CD1c-positive myeloid dendritic cell (primary cell): ENCODE results near the gene TCERG1L.

ENCODE experiments used
- DNase-seq: peaks from one replicate; pipeline ENCODE4 v3.0.0-alpha.2; 2016; ENCODE audit errors: extremely low spot score

The TCERG1L gene

GRCh38 chr10:131210181-131210580 lies 101.3 kb downstream of the TCERG1L start:
- DNase-seq = no peak

GRCh38 chr10:131207584-131208532 lies 103.7 kb downstream of the TCERG1L start:
- DNase-seq = no peak

- DNase-seq = no peak
Observed at GRCh38 chr10:131207176-131207575, 104.3 kb downstream of the TCERG1L start.

GRCh38 chr10:131206111-131206995 lies 105.2 kb downstream of the TCERG1L start:
- no peak for DNase-seq

GRCh38 chr10:131205556-131205955 lies 106.0 kb downstream of the TCERG1L start:
- no peak for DNase-seq

- no peak for DNase-seq
Observed at GRCh38 chr10:131204406-131205152, 106.9 kb downstream of the TCERG1L start.

- no peak for DNase-seq
Observed at GRCh38 chr10:131203456-131204357, 107.8 kb downstream of the TCERG1L start.

GRCh38 chr10:131202990-131203389 lies 108.5 kb downstream of the TCERG1L start:
- DNase-seq = no peak

GRCh38 chr10:131201741-131202515 lies 109.6 kb downstream of the TCERG1L start:
- no peak for DNase-seq

GRCh38 chr10:131200856-131201470 lies 110.6 kb downstream of the TCERG1L start:
- no peak for DNase-seq

- no peak for DNase-seq
Observed at GRCh38 chr10:131199646-131200045, 111.9 kb downstream of the TCERG1L start.

GRCh38 chr10:131198843-131199242 lies 112.7 kb downstream of the TCERG1L start:
- DNase-seq = no peak

GRCh38 chr10:131198401-131198800 lies 113.1 kb downstream of the TCERG1L start:
- DNase-seq = no peak

GRCh38 chr10:131196176-131196885 lies 115.2 kb downstream of the TCERG1L start:
- no peak for DNase-seq

GRCh38 chr10:131195558-131196159 lies 115.9 kb downstream of the TCERG1L start:
- no peak for DNase-seq

- no peak for DNase-seq
Observed at GRCh38 chr10:131195116-131195515, 116.4 kb downstream of the TCERG1L start.

- no peak for DNase-seq
Observed at GRCh38 chr10:131193923-131194322, 117.6 kb downstream of the TCERG1L start.

- DNase-seq = no peak
Observed at GRCh38 chr10:131188494-131188893, 123.0 kb downstream of the TCERG1L start.
